DMS153 treated with DMSO at 0.1 percent for 48 hours (cell line): Measurements from ENCODE around the gene HCAR1.
"Not testable (repeated sequence)": the region's sequence is repeated elsewhere in the genome, so short reads cannot be mapped to it uniquely, and the experiment has no call there.

Source experiments
- DNase-seq: peaks from one replicate; lab custom pipeline; 2025; ENCODE audit not compliant: unreplicated experiment; lab: John Stamatoyannopoulos, UW

The HCAR1 gene

GRCh38 chr12:122721057-122721545, 9.5 kb downstream of the HCAR1 start:
- DNase-seq, result no peak

DNA sequence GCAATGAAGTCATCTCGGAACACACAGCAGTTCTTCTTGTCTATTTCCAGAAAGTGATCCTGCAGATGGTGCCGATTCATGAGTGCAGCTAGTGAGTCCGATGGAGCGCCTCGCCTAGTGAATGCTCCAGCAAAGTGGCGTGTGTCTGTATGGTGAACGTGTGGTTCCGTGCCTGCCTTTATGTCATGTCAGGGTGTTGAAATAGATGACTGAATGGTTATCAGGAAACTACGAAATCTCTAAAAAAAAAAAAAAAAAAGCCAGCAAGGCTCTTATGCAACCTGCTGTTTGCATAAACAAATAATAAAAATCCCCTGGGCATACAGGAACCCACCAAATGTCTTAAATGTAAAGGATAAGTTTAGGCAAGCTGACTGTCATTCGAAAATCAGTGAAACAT, 14.0 kb downstream of the HCAR1 start, which contains the start of gene HCAR3:
HCAR3 (minus strand) TSS at position 154 of the 400 bp plus-strand sequence; CDS start at position 80, 74 bp downstream.
- DNase-seq, result not testable (repeated sequence)

- DNase-seq, result not testable (repeated sequence)
These were observed 15.4 kb downstream of the HCAR1 start for GRCh38 chr12:122715211-122715610.

GRCh38 chr12:122713491-122714188, 17.0 kb downstream of the HCAR1 start:
- DNase-seq, result not testable (repeated sequence)

GRCh38 chr12:122711266-122711665, 19.4 kb downstream of the HCAR1 start:
- DNase-seq, result not testable (repeated sequence)

- not testable (repeated sequence) for DNase-seq
These were observed 20.3 kb downstream of the HCAR1 start for GRCh38 chr12:122710341-122710740.

- DNase-seq, result not testable (repeated sequence)
These were observed 21.4 kb downstream of the HCAR1 start for GRCh38 chr12:122709287-122709686.

DNA sequence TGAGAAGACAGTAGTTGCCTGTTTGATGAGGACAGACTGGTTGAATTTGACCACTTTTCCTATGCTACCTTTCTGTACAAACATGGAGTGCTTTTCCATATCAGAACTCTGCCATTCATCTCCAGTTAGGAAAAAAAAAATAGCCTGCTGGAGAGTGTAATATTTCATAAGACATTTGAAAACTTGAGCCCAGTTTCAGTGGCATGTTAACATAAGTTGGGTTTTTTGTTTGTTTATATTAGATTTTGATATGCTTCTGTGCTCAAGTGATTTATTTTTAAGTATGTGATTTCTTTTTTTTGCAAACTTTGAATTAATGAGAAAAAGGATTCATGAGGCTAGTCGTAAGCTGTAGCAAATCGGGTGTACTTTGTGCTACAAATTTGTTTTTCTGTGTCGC, 26.8 kb downstream of the HCAR1 start:
- DNase-seq, result not testable (repeated sequence)

DNA sequence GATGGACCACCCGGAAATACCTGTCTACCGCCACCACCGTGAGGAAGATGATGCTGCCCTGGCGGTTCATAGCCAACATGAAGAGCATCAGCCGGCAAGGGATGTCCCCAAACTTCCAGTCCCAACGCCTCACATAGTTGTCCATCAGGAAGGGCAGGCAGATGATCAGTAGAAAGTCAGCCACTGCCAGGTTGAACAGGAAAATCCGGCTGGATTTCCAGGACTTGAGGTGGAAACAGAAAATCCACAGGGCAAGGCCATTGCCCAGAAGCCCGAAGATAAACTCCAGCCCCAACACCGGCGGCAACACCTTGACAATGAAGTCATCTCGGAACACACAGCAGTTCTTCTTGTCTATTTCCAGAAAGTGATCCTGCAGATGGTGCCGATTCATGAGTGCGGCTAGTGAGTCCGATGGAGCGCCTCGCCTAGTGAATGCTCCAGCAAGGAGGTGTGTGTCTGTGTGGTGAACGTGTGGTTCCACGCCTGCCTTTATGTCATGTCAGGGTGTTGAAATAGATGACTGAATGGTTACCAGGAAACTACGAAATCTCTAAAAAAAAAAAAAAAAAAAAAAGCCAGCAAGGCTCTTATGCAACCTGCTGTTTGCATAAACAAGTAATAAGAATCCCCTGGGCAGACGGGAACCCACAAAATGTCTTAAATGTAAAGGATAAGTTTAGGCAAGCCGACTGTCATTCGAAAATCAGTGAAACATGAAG, 27.6 kb downstream of the HCAR1 start, which contains the start of gene HCAR2:
HCAR2 (minus strand) TSS at position 468 of the 722 bp plus-strand sequence; CDS start at position 394, 74 bp downstream.
- DNase-seq, result not testable (repeated sequence)

DNA sequence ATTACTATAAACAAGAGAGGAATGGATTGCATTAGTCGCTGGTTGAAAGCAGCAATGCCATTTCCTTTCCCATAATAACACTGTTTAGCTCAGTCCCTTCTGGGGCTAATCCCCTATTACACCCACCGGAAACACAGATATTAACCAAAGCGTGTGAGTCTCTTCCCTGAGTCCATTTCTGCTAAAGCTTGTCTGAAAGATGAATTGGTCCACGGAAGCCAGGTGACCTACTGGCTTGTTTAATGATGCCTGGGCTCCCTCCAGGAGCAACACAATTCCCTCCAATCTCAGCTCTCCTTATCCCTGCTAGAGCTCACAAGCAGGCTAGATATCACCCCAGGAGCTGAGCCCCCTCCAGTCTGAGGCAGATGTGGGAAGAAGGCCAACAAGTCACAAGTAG, 29.2 kb downstream of the HCAR1 start:
- not testable (repeated sequence) for DNase-seq

- not testable (repeated sequence) for DNase-seq
These were observed 30.5 kb downstream of the HCAR1 start for GRCh38 chr12:122700038-122700710.

DNA sequence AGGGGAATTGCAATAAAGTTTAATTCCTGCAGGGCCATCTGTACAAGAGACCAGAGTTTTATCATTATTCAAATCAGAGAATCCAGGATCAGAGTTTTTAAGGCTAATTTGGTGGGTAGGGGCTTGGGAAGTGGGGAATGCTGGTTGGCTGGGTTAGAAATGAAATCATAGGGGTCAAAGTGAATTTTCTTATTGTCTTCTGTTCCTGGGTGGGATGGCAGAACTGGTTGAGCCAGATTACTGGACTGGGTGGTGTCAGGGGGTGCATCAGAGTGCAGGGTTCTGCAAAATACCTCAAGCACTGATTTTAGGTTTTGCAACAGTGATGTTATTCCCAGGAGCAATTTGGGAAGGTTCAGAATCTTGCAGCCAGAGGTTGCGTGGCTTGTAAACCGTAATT, 33.7 kb downstream of the HCAR1 start:
- DNase-seq, result not testable (repeated sequence)

DNA sequence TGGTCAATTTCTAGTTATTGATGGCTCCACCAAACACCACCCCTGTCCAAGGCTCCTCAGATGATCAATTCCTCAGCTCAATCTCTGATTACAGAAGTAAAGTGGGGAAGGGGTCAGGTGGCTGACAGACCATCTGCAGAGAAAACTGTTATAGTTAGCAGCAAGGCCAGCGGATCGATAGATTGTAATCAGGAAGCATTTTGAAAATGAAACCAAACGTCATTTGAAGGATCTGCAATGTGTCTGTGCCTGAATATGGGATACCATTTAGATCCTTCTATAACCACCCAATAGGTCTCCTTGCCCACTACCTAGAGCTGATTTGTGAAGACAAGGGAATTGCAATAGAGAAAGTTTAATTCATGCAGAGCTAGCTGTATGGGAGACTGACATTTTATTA, 39.1 kb downstream of the HCAR1 start:
- DNase-seq, result no peak

DNA sequence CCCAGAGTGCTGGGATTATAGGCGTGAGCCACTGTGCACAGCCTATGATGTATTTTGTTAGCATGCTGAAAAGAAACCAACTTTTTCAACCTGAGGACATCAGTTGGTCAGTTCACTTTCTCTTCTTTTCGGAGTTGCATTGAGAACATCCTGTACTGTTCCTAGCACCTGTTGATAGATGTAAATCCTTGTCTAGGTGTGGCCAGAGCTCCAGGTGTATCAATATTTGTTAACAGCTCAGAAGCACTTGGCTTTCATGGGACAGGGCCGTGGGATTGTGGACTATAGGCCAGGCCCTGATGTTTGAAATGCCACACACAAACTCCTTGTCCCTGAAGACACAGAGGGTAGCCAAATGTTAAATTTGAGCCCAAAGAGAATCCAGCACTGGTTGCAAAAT, 42.4 kb downstream of the HCAR1 start:
- no peak for DNase-seq

GRCh38 chr12:122687086-122687485, 43.6 kb downstream of the HCAR1 start:
- peak; percentile 5 for DNase-seq

DNA sequence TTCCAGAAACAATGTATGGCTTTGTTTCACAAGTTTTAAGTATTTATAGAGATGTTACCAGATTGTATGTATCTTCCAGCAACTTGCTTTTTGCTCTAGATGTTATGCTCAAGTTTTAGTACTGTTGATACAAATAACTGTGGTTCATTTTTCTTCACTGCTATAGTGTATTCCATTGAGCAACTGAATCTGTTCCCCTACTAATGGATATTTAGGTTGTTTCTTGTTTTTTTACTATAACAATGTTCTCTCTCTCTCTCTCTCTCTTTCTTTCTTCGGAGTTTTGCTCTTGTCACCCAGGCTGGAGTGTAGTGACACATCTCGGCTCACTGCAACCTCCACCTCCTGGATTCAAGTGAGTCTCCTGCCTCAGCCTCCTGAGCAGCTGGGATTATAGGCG, 44.1 kb downstream of the HCAR1 start:
- no peak for DNase-seq

- no peak for DNase-seq
These were observed 46.3 kb downstream of the HCAR1 start for GRCh38 chr12:122684297-122684813.

- DNase-seq, result no peak
These were observed 48.8 kb downstream of the HCAR1 start for GRCh38 chr12:122681814-122682213.

DNA sequence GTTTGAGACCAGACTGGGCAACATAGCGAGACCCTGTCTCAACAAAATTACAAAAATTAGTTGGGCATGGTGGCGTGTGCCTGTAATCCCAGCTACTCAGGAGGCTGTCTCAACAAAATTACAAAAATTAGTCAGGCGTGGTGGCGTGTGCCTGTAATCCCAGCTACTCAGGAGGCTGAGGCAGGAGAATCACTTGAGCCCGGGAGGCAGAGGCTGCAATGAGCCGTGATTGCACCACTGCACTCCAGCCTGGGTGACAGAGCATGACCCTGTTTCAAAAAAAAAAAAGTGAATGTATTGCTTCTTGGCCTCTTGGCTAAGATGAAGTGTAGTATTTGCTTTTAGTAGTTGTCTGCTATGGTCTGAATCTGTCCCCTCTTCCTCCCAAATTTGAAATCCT, 49.7 kb downstream of the HCAR1 start:
- DNase-seq, result not testable (repeated sequence)

- not testable (repeated sequence) for DNase-seq
These were observed 53.9 kb downstream of the HCAR1 start for GRCh38 chr12:122676781-122677180.
